Duodenal mucosa (tissue), 2 donors: ENCODE data around the gene SRXN1.

Experiments used
- H3K27ac ChIP-seq: one replicate; pipeline ENCODE4 v1.7.0; 2013; ENCODE audit warnings: low read depth, low read length
- H3K27me3 ChIP-seq, 2 donors: one replicate each; pipeline ENCODE4 v1.7.0; 2013; ENCODE audit warnings: low read length in 2 of 2, control low read depth in 1 of 2; ENCODE audit not compliant: insufficient read depth in 2 of 2, control insufficient read depth in 1 of 2
- H3K36me3 ChIP-seq, 2 donors: one replicate each; pipeline ENCODE4 v1.7.0; 2013; ENCODE audit warnings: low read length in 2 of 2, control low read depth in 1 of 2; ENCODE audit not compliant: insufficient read depth in 2 of 2, control insufficient read depth in 1 of 2
- H3K4me1 ChIP-seq, 2 donors: one replicate each; pipeline ENCODE4 v1.7.0; 2013; ENCODE audit warnings: low read length in 2 of 2, control low read depth in 1 of 2; ENCODE audit not compliant: insufficient read depth in 2 of 2, control insufficient read depth in 1 of 2
- H3K4me3 ChIP-seq, 2 donors: one replicate each; pipeline ENCODE4 v1.7.0; 2013; ENCODE audit warnings: low read length in 2 of 2, low read depth in 1 of 2
- H3K9ac ChIP-seq, 2 donors: one replicate each; pipeline ENCODE4 v1.7.0; 2013; ENCODE audit warnings: low read length in 2 of 2, low read depth in 1 of 2
- H3K9me3 ChIP-seq, 2 donors: one replicate each; pipeline ENCODE4 v1.7.0; 2013; ENCODE audit warnings: low read length in 2 of 2, control low read depth in 1 of 2; ENCODE audit not compliant: control insufficient read depth in 1 of 2

Gene SRXN1

GRCh38 chr20:655726-656624 is 3.0 kb upstream of the SRXN1 start:
- H3K4me3 ChIP-seq, result no peak overlapping the region

DNA sequence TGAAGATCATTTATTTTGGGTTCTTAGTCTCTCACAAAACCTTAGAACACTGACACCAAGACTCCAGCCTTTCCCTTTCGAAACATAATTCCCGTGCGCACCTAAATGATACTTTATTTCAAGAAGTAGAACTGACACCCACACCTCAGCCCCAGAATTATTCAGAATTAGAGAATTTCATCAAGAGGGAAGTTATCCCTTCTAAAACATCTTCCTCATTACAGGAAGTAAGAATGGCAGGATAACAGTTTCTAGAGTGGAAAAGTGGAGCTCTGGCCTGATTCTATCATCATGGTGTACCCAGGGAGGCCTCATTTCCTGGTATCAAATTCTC is 1.4 kb upstream of the SRXN1 start:
- H3K36me3 ChIP-seq, result peaks cover 0 to 16% of the 10 kb centered on the region in 2 donors
- H3K27ac ChIP-seq, result no peak overlapping the region
- H3K9me3 ChIP-seq, result no peaks in the 10 kb centered on the region
- H3K27me3 ChIP-seq, result peaks cover 8 to 12% of the 10 kb centered on the region in 2 donors
- H3K4me3 ChIP-seq, result no peak overlapping the region
- H3K9ac ChIP-seq, result peak overlapping the region in 1 of 2 donors; percentile 50
- peaks cover 14 to 23% of the 10 kb centered on the region in 2 donors for H3K4me1 ChIP-seq

More at GRCh38 chr20:655726-656624, 3.0 kb upstream of the SRXN1 start:
- H3K27ac ChIP-seq, result no peak overlapping the region
- no peaks in the 10 kb centered on the region for H3K9me3 ChIP-seq
- peaks cover 13 to 20% of the 10 kb centered on the region in 2 donors for H3K27me3 ChIP-seq
- H3K9ac ChIP-seq, result no peak overlapping the region
- H3K4me1 ChIP-seq, result peaks cover 14 to 23% of the 10 kb centered on the region in 2 donors
- peaks cover 0 to under 1% of the 10 kb centered on the region in 2 donors for H3K36me3 ChIP-seq

DNA sequence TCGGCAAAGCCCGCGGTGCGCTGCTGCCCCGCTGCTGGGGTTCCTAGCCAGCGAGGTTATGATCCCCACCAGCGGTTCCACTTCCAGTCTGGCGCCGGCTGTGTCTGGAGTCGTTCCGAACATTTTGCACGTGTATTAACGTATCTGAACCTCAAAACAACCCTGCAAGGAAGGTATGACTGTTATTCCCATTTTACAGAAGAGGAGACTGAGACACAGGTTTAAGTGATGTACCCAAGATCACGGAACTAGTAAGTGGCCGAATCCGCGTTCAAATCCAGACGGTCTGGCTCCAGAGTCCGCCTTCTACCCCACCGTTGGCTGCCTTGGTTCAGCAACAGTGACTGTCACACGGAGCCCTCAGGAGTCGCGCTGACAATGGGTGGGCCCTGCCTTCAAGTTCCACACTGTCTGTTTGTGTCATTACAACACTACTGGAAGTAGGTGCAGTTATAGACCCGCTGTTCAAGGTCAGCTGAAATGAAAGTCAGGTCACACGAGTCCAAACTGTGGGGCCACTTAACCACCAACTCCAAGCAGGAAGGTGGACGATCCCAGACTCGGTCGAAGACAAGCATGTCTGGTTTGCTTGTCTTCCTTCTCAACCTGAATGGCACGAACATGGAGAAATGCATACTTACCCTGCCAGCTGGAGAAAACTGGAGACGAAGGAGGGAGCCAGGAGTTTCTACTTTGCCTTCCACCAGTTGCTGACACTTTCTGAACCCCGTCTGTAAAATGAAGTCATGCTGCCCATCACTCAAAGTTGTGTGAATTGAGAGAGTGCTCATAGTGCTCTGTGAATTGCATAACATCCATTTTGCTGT is 803 bp upstream of the SRXN1 start:
- peaks cover 14 to 23% of the 10 kb centered on the region in 2 donors for H3K4me1 ChIP-seq
- peaks cover 3 to 6% of the 10 kb centered on the region in 2 donors for H3K27me3 ChIP-seq
- no peaks in the 10 kb centered on the region for H3K9me3 ChIP-seq
- peak overlapping the region; percentile 50 to 87 for H3K9ac ChIP-seq
- peaks cover 0 to 19% of the 10 kb centered on the region in 2 donors for H3K36me3 ChIP-seq
- H3K4me3 ChIP-seq, result peak overlapping the region; percentile 78 to 81
- no peak overlapping the region for H3K27ac ChIP-seq

GRCh38 chr20:652615-653109 is 338 bp downstream of the SRXN1 start:
- Histone ChIP-seq H3K27ac (no peak overlapping the region), H3K9me3 (no peaks in the 10 kb centered on the region), H3K36me3 (peaks cover 7 to 31% of the 10 kb centered on the region in 2 donors), H3K27me3 (no peaks in the 10 kb centered on the region), H3K4me1 (peaks cover 14 to 19% of the 10 kb centered on the region in 2 donors), H3K4me3 (peak overlapping the region; percentile 81 to 92), H3K9ac (peak overlapping the region; percentile 71 to 77)

DNA sequence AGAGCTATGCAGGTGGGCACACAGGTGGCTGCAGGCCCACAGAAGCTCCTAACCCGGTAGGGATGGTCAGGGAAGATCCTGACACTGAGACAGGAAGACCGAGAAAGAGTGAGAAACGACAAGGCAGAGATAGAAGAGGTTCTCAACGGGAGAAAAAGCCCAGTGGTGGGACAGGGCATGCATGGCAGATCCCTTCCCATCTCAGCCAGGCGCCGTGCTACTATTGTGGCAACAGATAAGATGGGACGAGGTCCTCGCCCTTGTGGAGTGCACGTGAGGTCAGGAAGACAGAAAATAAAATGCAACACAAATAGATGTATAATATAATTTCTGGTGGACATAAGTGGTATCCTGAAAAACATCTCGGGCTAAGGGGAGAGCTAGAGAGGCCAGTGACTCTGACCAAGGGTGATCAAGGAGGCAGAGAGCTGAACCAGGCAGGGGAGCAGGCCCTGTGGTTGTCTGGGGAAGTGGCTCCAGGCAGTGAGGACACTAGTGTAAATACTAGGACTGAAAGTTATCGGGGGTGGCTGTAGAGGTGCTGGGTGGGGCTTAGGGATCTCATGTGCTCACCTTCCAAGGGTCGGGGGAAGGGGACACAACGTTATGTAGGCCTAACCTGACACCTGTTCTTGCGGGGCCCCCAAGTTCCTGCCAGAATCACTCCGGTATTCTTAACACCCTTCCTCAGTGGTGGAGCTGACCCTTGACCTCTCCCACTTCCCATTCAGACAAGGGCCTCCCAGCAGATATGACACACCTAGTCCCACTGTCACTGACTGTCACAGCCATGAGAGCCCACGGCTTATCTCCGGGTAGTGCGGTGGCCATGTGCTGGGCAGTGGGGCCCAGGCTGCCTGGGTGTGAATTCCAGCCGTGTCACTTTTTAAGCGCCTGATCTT is 1.0 kb downstream of the SRXN1 start:
- Histone ChIP-seq H3K4me1 (peaks cover 14 to 19% of the 10 kb centered on the region in 2 donors), H3K27ac (no peak overlapping the region), H3K9ac (peak overlapping the region; percentile 71 to 77), H3K4me3 (peak overlapping the region; percentile 81 to 92), H3K27me3 (no peaks in the 10 kb centered on the region), H3K36me3 (peaks cover 14 to 37% of the 10 kb centered on the region in 2 donors), H3K9me3 (no peaks in the 10 kb centered on the region)

- no peak overlapping the region for H3K27ac ChIP-seq
- no peak overlapping the region for H3K9ac ChIP-seq
- peaks cover 14 to 19% of the 10 kb centered on the region in 2 donors for H3K4me1 ChIP-seq
- no peak overlapping the region for H3K4me3 ChIP-seq
- peaks cover 14 to 40% of the 10 kb centered on the region in 2 donors for H3K36me3 ChIP-seq
- H3K27me3 ChIP-seq, result no peaks in the 10 kb centered on the region
- H3K9me3 ChIP-seq, result no peaks in the 10 kb centered on the region
Measured at GRCh38 chr20:650954-651353, 2.0 kb downstream of the SRXN1 start.

DNA sequence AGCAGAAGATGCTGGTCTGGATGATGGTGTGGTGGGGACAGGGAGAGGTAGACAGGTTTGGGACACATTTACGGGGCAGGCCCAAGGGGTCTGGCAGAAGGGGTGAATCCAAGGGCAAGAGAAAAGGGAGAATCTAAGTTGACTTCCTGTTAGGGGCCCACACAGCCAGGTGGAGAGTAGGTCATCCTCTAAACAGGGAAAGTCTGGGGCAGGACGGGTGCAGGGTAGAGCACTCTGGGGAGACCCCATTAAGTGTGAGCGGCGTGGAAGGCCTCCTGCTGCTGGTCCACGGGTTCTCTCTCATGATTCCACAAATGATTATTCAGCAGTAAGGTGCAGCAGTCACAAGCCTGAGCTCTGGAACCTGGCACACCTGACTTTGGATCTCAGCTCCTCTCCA is 2.7 kb downstream of the SRXN1 start:
- Histone ChIP-seq H3K9me3 (no peaks in the 10 kb centered on the region), H3K4me1 (peaks cover 17 to 19% of the 10 kb centered on the region in 2 donors), H3K4me3 (no peak overlapping the region), H3K9ac (no peak overlapping the region), H3K36me3 (peaks cover 14 to 40% of the 10 kb centered on the region in 2 donors), H3K27ac (no peak overlapping the region), H3K27me3 (no peaks in the 10 kb centered on the region)

DNA sequence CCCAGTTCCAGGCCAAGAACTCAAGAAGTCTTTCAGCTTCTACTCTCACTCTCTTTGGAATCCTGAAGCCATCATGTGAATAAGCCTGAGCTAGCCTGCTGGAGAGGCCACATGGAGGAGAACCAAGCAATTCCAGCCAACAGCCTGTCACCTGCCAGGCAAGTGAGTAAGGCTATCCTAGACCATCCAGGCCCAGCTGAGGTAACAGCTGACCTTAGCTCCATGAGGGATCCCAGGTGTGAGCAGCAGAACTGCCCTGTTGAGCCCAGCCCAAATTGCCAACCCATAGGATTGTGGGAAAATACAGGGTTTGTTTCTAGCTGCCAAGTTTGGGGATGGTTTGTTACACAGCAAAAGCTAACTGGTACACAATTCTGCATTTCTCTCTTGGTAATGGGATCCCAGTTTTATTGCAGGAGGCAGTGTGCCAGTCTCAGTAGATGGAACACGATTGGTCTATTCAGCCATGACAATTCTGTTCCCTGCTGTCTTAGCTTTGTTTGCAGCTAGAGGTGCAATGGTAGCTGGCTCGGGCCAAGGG is 5.5 kb downstream of the SRXN1 start:
- Histone ChIP-seq H3K4me3 (no peak overlapping the region), H3K27ac (no peak overlapping the region), H3K9ac (no peak overlapping the region), H3K4me1 (peaks cover 8 to 9% of the 10 kb centered on the region in 2 donors), H3K27me3 (peaks cover 4 to 12% of the 10 kb centered on the region in 2 donors), H3K9me3 (no peaks in the 10 kb centered on the region), H3K36me3 (peaks cover 14 to 40% of the 10 kb centered on the region in 2 donors)

- Histone ChIP-seq H3K27me3 (peaks cover 4 to 13% of the 10 kb centered on the region in 2 donors), H3K9ac (no peak overlapping the region), H3K9me3 (no peaks in the 10 kb centered on the region), H3K4me1 (peaks cover 2 to 4% of the 10 kb centered on the region in 2 donors), H3K4me3 (no peak overlapping the region), H3K27ac (no peak overlapping the region), H3K36me3 (peaks cover 14 to 40% of the 10 kb centered on the region in 2 donors)
Measured at GRCh38 chr20:646868-647233, 6.1 kb downstream of the SRXN1 start.
